Small intestine (tissue), 16 donors: ENCODE results near the gene CACNB3. TPM values are rescaled to one million over a fixed set of nuclear protein-coding genes. Genes with fewer than 3 reads are reported as not detected.

Experiments
- DNase-seq, 2 donors: peaks; one replicate each; pipeline versions ENCODE4 v3.0.0 to v3.0.0-alpha.2; 2013
- FAIRE-seq: peaks from 2 replicates; lab custom pipeline; 2012; peaks lifted over from hg19 to GRCh38; lab: Jason Lieb, UNC
- H3K27ac ChIP-seq, 3 donors: one replicate each; pipeline ENCODE4 v1.5.1; 2013; ENCODE audit warnings: low read length in 2 of 3, mild to moderate bottlenecking in 2 of 3, control low read depth in 1 of 3, inconsistent platforms in 1 of 3, low read depth in 1 of 3, moderate library complexity in 1 of 3
- H3K27me3 ChIP-seq, 3 donors: one replicate each; pipeline ENCODE4 v1.6.1; 2013; ENCODE audit warnings: low read length in 3 of 3, inconsistent platforms in 1 of 3; ENCODE audit not compliant: control insufficient read depth in 3 of 3, insufficient read depth in 3 of 3
- H3K36me3 ChIP-seq, 3 donors: one replicate each; pipeline ENCODE4 v1.6.1; 2013; ENCODE audit warnings: low read length in 3 of 3, inconsistent platforms in 1 of 3, low read depth in 1 of 3, mild to moderate bottlenecking in 1 of 3, moderate library complexity in 1 of 3; ENCODE audit not compliant: control insufficient read depth in 3 of 3, insufficient read depth in 2 of 3
- H3K4me1 ChIP-seq, 3 donors: one replicate each; pipeline ENCODE4 v1.6.1; 2013; ENCODE audit warnings: low read length in 2 of 3, inconsistent platforms in 1 of 3, low read depth in 1 of 3, mild to moderate bottlenecking in 1 of 3, moderate library complexity in 1 of 3; ENCODE audit not compliant: control insufficient read depth in 3 of 3, insufficient read depth in 2 of 3
- H3K4me3 ChIP-seq, 3 donors: one replicate each; pipeline ENCODE4 v1.5.1; 2013; ENCODE audit warnings: low read length in 3 of 3, control low read depth in 1 of 3, inconsistent platforms in 1 of 3, low read depth in 1 of 3, mild to moderate bottlenecking in 1 of 3, moderate library complexity in 1 of 3
- H3K9me3 ChIP-seq, 2 donors: one replicate each; pipeline ENCODE4 v1.6.1; 2013; ENCODE audit warnings: low read depth in 1 of 2, low read length in 1 of 2; ENCODE audit not compliant: control insufficient read depth in 2 of 2, insufficient read depth in 1 of 2
- WGBS, 3 donors: extraction: QIAGEN DNeasy Blood & Tissue Kit; methylation state at CpG; one replicate each; pipeline ENCODE4 v1.1.7; 2013; 5-methylcytosine and 5-hydroxymethylcytosine counted together
- long read RNA-seq, 10 donors: transcript quantifications; one replicate each; lab custom pipeline, GENCODE V29; 2026
- polyA plus RNA-seq, 4 donors: library from polyadenylated mRNA; stranded (reverse) in 3 of 4; unstranded in 1 of 4; fragments of 200-250 nt in 3 of 4; fragments of 120-200 nt in 1 of 4; gene quantifications; one replicate each; pipeline versions ENCODE4 v1.2.1 to v1.2.3, GENCODE V29; 2013
- donor health status: healthy with polysubstance abuse.
- donor health status: control.
- donor health status: control.
- donor health status: Bipolar disorder and iron deficiency.
- donor health status: healthy.

The CACNB3 gene
- 10 to 100 TPM; 11.6 to 12.2 (median 12.0) TPM for polyA plus RNA-seq
- long read RNA-seq, donor 1, partial matches to known transcripts: 0 of 2 reads
- long read RNA-seq, donor 1, other reads (novel, unspliced or antisense): 0 of 2 reads
- long read RNA-seq, donor 2: 0 reads
- long read RNA-seq, donor 3, partial matches to known transcripts: 0 of 1 reads
- long read RNA-seq, donor 3, other reads (novel, unspliced or antisense): 0 of 1 reads
- long read RNA-seq, donor 4: 0 reads
- long read RNA-seq, donor 5: 0 reads
- long read RNA-seq, donor 6: 0 reads
- long read RNA-seq, donor 7: 0 reads
- long read RNA-seq, donor 8: 0 reads
- long read RNA-seq, donor 9: 0 reads
- long read RNA-seq, donor 10, partial matches to known transcripts: 0 of 5 reads
- long read RNA-seq, donor 10, other reads (novel, unspliced or antisense): 0 of 5 reads

DNA sequence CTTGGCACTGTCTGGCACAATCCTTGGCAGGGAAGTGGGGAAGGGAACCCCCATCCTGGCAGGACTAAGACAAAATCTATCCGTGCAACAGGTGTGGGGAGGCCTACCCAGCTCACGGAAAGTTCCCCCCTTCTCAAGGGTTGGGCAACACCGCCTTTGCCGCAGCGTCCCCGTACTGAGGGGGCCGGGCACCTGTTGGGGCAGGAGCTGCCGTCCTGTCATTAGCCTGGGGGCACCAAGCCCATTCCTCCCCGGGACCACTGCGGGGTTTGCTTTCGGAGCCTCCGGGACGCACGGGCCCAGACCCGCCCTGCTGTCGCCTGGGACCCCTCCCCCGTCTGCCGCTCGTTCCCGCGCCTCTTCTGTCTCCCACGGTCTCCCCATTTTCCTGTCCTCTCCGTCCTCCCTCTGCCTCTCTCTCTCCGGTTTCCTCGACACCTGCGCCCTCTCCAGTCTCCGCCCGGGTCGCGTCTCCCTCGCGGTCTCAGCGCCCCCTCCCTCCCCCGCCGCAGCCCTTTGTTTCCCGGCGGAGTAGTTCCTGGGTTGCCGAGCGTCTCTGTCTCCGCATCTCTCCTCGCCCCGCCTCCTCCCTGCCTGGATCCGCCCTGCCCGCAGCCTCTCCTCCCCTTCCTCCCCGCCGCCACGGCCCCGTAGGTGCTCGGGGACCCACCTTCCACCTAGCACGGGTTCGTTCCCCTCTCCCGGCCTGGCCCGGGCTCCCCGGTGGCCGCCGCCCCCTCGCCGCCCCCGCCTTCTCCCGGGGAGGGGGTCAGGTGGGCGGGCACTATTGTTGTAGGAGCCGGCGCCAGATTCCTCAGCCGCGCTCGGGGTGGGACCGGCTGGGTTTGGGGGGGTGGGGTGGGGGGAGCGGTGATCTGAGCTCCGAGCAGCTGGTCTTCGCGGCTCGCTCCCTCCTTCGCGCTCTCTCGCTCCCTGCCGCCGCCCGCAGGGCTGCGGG, at the start of gene CACNB3:
CACNB3 (plus strand) TSS at position 624 of the 958 bp plus-strand sequence. CDS start 434 bp downstream, outside the sequence.
- Histone ChIP-seq H3K27ac (no peak within 1 kb of the TSS), H3K4me1 (peaks cover 0 to 37% (median 10%) of the 10 kb centered on the region in 3 donors), H3K36me3 (peaks cover 0 to 7% (median 0%) of the 10 kb centered on the region in 3 donors), H3K27me3 (peaks cover 0 to 16% (median 0%) of the 10 kb centered on the region in 3 donors), H3K4me3 (peak within 1 kb of the TSS; percentile 42 to 73 (median 58)), H3K9me3 (no peaks in the 10 kb centered on the region)
- peak; percentile 67 to 81 for DNase-seq
- WGBS, 3 donors: 0 to 2% (median 1%) methylated on average over 45 to 79 of the region's 79 CpGs
- FAIRE-seq: no peak

DNA sequence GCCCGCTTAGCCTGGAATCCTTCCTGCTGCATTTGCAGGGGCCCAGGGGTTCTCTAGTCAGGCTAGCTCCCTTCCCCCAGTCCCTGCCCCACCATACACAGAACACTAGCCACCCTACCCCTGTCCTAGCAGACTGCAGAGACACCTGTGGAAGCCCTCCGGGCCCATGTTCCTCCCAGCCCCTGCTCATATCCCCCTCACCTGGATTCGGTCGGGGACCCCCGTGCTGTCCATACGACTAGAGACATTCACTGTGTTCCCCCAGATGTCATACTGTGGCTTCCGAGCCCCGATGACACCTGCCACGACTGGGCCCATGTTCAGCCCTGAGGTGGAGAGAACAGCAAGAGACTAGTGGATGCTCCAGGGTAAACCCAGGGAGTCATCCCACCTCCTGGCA, 49.6 kb upstream of the CACNB3 start:
- Histone ChIP-seq H3K27me3 (no peaks in the 10 kb centered on the region), H3K27ac (no peak overlapping the region), H3K9me3 (no peaks in the 10 kb centered on the region), H3K4me3 (no peak overlapping the region), H3K4me1 (no peaks in the 10 kb centered on the region), H3K36me3 (peaks cover 8 to 76% (median 21%) of the 10 kb centered on the region in 3 donors)
- WGBS, 3 donors: 92 to 95% (median 93%) methylated on average over 9 of the region's 9 CpGs
- DNase-seq (no peak), FAIRE-seq (no peak)

DNA sequence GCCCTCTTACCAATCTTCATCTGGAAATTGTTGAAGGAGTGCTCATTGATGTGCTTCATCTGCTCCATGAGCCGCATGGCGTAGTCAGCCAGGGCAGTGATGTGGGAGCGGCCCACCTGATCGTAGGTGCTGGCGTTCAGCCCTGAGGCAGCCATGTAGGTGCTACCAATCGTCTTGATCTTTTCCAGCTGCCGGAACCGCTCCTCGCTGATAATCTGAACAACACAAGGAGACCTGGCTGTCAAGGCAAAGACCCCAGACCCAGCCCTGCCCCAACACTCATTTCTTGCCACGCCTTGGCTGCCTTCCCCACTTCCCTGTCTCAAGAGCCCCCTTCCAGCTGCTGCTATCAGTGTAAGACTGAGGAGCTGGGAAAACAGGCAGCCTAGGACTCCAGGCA, 47.5 kb upstream of the CACNB3 start:
- no peak for FAIRE-seq

DNA sequence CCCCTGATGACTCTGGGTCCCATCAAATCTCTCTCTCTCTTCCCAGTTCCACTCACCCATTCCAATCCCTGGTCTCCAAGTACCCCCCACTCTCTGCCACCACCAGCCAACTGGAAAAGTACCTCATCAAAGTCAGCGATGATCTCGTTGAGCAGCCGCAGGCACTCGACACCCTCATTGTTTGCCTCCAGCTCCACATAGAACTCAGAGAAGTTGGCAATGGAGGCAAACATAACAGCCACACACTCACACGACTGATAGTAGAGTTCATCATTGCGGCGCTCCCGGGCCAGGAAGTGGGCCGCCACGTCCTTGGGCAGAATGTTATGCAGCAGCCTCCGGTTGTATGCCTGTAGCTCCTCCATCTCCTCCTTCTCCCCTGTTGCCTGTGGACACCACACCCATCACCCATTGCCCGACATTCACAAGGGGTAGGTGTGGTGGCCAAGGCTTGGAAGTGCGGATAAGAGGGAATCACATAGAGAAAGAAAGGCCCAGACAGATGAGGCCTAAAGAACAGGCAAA, 46.6 kb upstream of the CACNB3 start:
- WGBS, 3 donors: 87 to 92% (median 91%) methylated on average over 13 of the region's 13 CpGs

More for the DNA sequence above, 47.5 kb upstream of the CACNB3 start:
- DNase-seq: no peak
- WGBS, 3 donors: 92% methylated on average over 10 of the region's 10 CpGs
- no peaks in the 10 kb centered on the region for H3K4me1 ChIP-seq
- no peaks in the 10 kb centered on the region for H3K27me3 ChIP-seq
- H3K9me3 ChIP-seq: no peaks in the 10 kb centered on the region
- no peak overlapping the region for H3K27ac ChIP-seq
- H3K36me3 ChIP-seq: peaks cover 8 to 85% (median 27%) of the 10 kb centered on the region in 3 donors
- H3K4me3 ChIP-seq: no peak overlapping the region

DNA sequence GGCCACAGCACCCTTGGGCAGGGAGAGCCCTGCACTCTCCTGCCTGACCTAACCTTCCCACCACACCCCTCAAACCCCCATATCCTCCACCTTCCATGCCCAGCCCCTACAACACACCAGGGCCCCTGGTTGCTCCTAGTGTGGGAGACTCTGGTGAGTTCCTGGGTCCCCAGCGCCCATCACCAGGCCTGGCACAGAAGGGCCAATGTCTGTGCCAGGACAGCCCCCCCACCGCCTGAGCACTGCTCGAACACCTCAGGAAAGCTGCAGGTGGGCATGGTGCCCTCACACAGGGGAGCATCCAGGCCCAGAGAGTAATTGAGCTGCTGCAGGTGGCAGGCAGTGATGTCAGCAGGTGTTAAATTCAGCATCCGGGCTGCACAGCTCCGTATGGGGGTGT, 44.6 kb upstream of the CACNB3 start:
- H3K9me3 ChIP-seq: no peaks in the 10 kb centered on the region
- 89 to 92% (median 90%) methylated on average over 5 of the region's 5 CpGs for WGBS, 3 donors
- peaks cover 6 to 83% (median 24%) of the 10 kb centered on the region in 3 donors for H3K36me3 ChIP-seq
- DNase-seq (no peak), FAIRE-seq (no peak)
- H3K4me3 ChIP-seq: no peak overlapping the region
- H3K27ac ChIP-seq: no peak overlapping the region
- no peaks in the 10 kb centered on the region for H3K4me1 ChIP-seq
- H3K27me3 ChIP-seq: no peaks in the 10 kb centered on the region

More for the DNA sequence above, 46.6 kb upstream of the CACNB3 start:
- no peaks in the 10 kb centered on the region for H3K9me3 ChIP-seq
- FAIRE-seq (no peak), DNase-seq (no peak)
- H3K4me3 ChIP-seq: no peak overlapping the region
- H3K36me3 ChIP-seq: peaks cover 8 to 85% (median 27%) of the 10 kb centered on the region in 3 donors
- no peaks in the 10 kb centered on the region for H3K4me1 ChIP-seq
- H3K27ac ChIP-seq: no peak overlapping the region
- no peaks in the 10 kb centered on the region for H3K27me3 ChIP-seq

DNA sequence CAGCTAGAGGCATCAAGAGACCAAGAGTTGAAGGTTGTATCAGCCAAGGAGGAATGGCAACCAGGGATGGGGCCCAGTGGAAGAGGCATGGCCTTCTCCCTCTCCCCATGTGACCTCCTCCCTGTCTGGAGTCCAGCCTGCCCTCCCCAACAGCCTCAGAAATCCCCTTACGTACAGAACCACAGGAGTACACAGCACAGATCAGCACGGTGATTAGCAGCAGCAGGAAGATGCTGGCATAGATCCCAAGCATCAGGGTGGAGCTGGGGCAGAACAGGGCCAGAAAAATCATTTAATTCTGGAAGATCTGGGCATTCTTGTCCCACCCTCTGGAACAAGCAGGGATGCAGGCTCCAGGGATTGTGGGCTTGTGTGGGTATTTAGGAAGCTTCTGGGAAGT, 43.8 kb upstream of the CACNB3 start:
- 39 to 51% (median 45%) methylated on average over 2 of the region's 2 CpGs for WGBS, 3 donors
- DNase-seq (no peak), FAIRE-seq (no peak)
- Histone ChIP-seq H3K4me1 (peaks cover 0 to 1% (median 0%) of the 10 kb centered on the region in 3 donors), H3K36me3 (peaks cover 4 to 87% (median 20%) of the 10 kb centered on the region in 3 donors), H3K9me3 (no peaks in the 10 kb centered on the region), H3K27me3 (no peaks in the 10 kb centered on the region), H3K4me3 (no peak overlapping the region), H3K27ac (no peak overlapping the region)

DNA sequence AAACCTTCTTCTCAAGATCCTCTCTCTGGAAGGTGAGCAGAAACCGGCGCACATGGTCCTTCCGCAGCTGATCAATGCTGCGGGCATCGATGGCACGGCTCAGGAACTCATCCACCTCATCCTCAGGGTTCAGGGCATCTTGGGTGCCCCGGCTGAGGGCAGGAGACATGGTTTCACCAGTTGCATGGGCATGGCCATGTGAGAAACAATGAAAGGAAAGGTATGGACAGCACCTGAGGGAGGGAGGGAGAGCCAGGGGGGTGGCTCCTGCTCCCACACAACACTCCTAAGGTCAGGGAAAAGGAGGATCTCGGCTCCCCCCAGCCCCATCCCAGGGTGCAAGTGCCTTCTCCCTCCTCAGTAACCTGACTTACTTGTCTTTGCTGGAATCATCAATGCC, 43.0 kb upstream of the CACNB3 start:
- Histone ChIP-seq H3K4me3 (no peak overlapping the region), H3K36me3 (peaks cover 4 to 91% (median 20%) of the 10 kb centered on the region in 3 donors), H3K27ac (no peak overlapping the region), H3K27me3 (no peaks in the 10 kb centered on the region), H3K9me3 (no peaks in the 10 kb centered on the region), H3K4me1 (peaks cover 0 to 9% (median 0%) of the 10 kb centered on the region in 3 donors)
- 88 to 93% (median 92%) methylated on average over 8 of the region's 8 CpGs for WGBS, 3 donors
- FAIRE-seq (no peak), DNase-seq (no peak)
